Measurements from ENCODE around the gene NCKAP5.

DNA sequence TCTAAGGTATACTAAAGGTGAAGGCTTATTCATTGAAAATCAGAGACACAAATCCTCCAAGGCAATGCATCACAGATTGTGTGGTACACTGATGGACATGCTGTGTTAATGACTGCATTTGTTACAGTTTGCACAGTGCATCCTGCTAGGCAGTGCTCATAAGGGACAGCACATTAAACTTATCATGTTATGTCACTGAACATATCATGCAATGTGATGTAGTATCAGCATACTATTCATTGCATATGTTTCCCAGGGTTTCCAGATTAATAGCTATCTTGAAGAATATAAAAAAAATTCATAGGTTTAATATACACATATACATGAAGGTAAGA is 225.3 kb downstream of the NCKAP5 start:
- TF ChIP-seq, protein P1, sequence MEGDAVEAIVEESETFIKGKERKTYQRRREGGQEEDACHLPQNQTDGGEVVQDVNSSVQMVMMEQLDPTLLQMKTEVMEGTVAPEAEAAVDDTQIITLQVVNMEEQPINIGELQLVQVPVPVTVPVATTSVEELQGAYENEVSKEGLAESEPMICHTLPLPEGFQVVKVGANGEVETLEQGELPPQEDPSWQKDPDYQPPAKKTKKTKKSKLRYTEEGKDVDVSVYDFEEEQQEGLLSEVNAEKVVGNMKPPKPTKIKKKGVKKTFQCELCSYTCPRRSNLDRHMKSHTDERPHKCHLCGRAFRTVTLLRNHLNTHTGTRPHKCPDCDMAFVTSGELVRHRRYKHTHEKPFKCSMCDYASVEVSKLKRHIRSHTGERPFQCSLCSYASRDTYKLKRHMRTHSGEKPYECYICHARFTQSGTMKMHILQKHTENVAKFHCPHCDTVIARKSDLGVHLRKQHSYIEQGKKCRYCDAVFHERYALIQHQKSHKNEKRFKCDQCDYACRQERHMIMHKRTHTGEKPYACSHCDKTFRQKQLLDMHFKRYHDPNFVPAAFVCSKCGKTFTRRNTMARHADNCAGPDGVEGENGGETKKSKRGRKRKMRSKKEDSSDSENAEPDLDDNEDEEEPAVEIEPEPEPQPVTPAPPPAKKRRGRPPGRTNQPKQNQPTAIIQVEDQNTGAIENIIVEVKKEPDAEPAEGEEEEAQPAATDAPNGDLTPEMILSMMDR (IDR thresholded peaks at IDR 0.05 in 2 of 3, conservative IDR thresholded peaks at IDR 0.05 in 1 of 3; ENCODE audit: insufficient read depth in 2 of 3, low read depth in 1 of 3, low read length in 3 of 3): no peak
- TF ChIP-seq NFRKB (IDR thresholded peaks at IDR 0.05; ENCODE audit: low read depth): no peak
- TF ChIP-seq, protein P2, sequence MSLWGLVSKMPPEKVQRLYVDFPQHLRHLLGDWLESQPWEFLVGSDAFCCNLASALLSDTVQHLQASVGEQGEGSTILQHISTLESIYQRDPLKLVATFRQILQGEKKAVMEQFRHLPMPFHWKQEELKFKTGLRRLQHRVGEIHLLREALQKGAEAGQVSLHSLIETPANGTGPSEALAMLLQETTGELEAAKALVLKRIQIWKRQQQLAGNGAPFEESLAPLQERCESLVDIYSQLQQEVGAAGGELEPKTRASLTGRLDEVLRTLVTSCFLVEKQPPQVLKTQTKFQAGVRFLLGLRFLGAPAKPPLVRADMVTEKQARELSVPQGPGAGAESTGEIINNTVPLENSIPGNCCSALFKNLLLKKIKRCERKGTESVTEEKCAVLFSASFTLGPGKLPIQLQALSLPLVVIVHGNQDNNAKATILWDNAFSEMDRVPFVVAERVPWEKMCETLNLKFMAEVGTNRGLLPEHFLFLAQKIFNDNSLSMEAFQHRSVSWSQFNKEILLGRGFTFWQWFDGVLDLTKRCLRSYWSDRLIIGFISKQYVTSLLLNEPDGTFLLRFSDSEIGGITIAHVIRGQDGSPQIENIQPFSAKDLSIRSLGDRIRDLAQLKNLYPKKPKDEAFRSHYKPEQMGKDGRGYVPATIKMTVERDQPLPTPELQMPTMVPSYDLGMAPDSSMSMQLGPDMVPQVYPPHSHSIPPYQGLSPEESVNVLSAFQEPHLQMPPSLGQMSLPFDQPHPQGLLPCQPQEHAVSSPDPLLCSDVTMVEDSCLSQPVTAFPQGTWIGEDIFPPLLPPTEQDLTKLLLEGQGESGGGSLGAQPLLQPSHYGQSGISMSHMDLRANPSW (CRISPR knock-in tag; IDR thresholded peaks at IDR 0.05): no peak
- no peak for TF ChIP-seq NCOA1 (IDR thresholded peaks at IDR 0.05; ENCODE audit: low read depth)
- TF ChIP-seq FOXJ3 (CRISPR knock-in tag; IDR thresholded peaks at IDR 0.05): no peak
- TF ChIP-seq MAZ (CRISPR knock-in tag; conservative IDR thresholded peaks at IDR 0.05 in 1 of 2, IDR thresholded peaks at IDR 0.05 in 1 of 2): no peak
- no peak for TF ChIP-seq SREBF2 (CRISPR knock-in tag; IDR thresholded peaks at IDR 0.05)
- no peak for TF ChIP-seq BCLAF1 (IDR thresholded peaks at IDR 0.05; ENCODE audit: borderline replicate concordance in 1 of 2, control insufficient read depth in 1 of 2, low read depth in 2 of 2, low read length in 1 of 2)
- no peak for TF ChIP-seq PTRF (tag; IDR thresholded peaks at IDR 0.05)
- TF ChIP-seq PRDM10 (IDR thresholded peaks at IDR 0.05; ENCODE audit: partially characterized antibody): no peak
- TF ChIP-seq RBM14 (IDR thresholded peaks at IDR 0.05; ENCODE audit: borderline replicate concordance, insufficient read depth, low read depth, low read length): no peak
- TF ChIP-seq ZFP36 (IDR thresholded peaks at IDR 0.05; ENCODE audit: low read depth, low read length, partially characterized antibody): no peak

Measured in K562 (cell line).